Suprapubic skin (tissue), 4 donors: Measurements from ENCODE around the gene SULT2B1. TPM values are rescaled to one million over a fixed set of nuclear protein-coding genes. Genes with fewer than 3 reads are reported as not detected.
A peak's percentile ranks its signal among the peaks of the same experiment; 100 is the strongest.

ENCODE experiments used
- DNase-seq, 2 donors: peaks; one replicate each; pipeline ENCODE4 v3.0.0-alpha.2; 2019; ENCODE audit warnings: low spot score in 2 of 2
- H3K27ac ChIP-seq: fragments of 200-600 bp; sonication (generic); one replicate; pipeline ENCODE4 v1.5.1; 2019
- H3K27me3 ChIP-seq: fragments of 200-600 bp; sonication (generic); one replicate; pipeline ENCODE4 v1.5.1; 2019
- H3K36me3 ChIP-seq: fragments of 200-600 bp; sonication (generic); one replicate; pipeline ENCODE4 v1.5.1; 2019
- H3K4me1 ChIP-seq: fragments of 200-600 bp; sonication (generic); one replicate; pipeline ENCODE4 v1.5.1; 2019
- H3K4me3 ChIP-seq: fragments of 200-600 bp; sonication (generic); one replicate; pipeline ENCODE4 v1.5.1; 2019; ENCODE audit warnings: mild to moderate bottlenecking
- H3K9me3 ChIP-seq: fragments of 200-600 bp; sonication (generic); one replicate; pipeline ENCODE4 v1.5.1; 2019
- EP300 ChIP-seq: sonication (generic); formaldehyde crosslinking; IDR thresholded peaks from one replicate; pipeline ENCODE4 v1.6.1; 2017; ENCODE audit warnings: antibody characterized with exemption
- POLR2A ChIP-seq, 2 donors: fragments of 450-650 bp; IDR thresholded peaks; one replicate each; pipeline ENCODE4 v1.6.1; 2017; ENCODE audit warnings: antibody characterized with exemption in 2 of 2, mild to moderate bottlenecking in 2 of 2, moderate library complexity in 2 of 2
- POLR2AphosphoS5 ChIP-seq, 3 donors: sonication (generic); formaldehyde crosslinking; IDR thresholded peaks; one replicate each; pipeline ENCODE4 v1.6.1; 2017; ENCODE audit warnings: antibody characterized with exemption in 3 of 3
- WGBS: methylation state at CpG from one replicate; pipeline ENCODE4 v1.1.5; 2018; 5-methylcytosine and 5-hydroxymethylcytosine counted together
- total RNA-seq, 4 donors: library from RNA; depleted of rRNA; stranded (reverse); fragments of >200 nt; gene quantifications; one replicate each; pipeline ENCODE4 v1.1.0, GENCODE V29; 2016
- TF ChIP-seq, protein P1 (sequence below), 2 donors: fragments of 200-600 bp in 1 of 2; fragments of 450-650 bp in 1 of 2; sonication (generic) in 1 of 2; IDR thresholded peaks; one replicate each; pipeline ENCODE4 v1.5.1; 2016 to 2019; ENCODE audit warnings: antibody characterized with exemption in 2 of 2, mild to moderate bottlenecking in 1 of 2, moderate library complexity in 1 of 2

The SULT2B1 gene
- total RNA-seq, 4 donors from 2014 or later = 26.0 to 162 (median 122) TPM

GRCh38 chr19:48618278-48618915, 66.4 kb downstream of the SULT2B1 start:
- peaks cover 30% of the 10 kb centered on the region for H3K36me3 ChIP-seq
- H3K9me3 ChIP-seq = no peaks in the 10 kb centered on the region
- WGBS = under 1% methylated on average over 9 of the region's 18 CpGs
- H3K4me1 ChIP-seq = peaks cover 69% of the 10 kb centered on the region
- H3K4me3 ChIP-seq = peak overlapping the region; percentile 81
- H3K27ac ChIP-seq = peak overlapping the region; percentile 88
- H3K27me3 ChIP-seq = no peaks in the 10 kb centered on the region
- TF ChIP-seq POLR2A (IDR thresholded peaks at IDR 0.05) (no peak), EP300 (no peak), POLR2AphosphoS5 (IDR thresholded peaks at IDR 0.05) (no peak)
- TF ChIP-seq, protein P1, sequence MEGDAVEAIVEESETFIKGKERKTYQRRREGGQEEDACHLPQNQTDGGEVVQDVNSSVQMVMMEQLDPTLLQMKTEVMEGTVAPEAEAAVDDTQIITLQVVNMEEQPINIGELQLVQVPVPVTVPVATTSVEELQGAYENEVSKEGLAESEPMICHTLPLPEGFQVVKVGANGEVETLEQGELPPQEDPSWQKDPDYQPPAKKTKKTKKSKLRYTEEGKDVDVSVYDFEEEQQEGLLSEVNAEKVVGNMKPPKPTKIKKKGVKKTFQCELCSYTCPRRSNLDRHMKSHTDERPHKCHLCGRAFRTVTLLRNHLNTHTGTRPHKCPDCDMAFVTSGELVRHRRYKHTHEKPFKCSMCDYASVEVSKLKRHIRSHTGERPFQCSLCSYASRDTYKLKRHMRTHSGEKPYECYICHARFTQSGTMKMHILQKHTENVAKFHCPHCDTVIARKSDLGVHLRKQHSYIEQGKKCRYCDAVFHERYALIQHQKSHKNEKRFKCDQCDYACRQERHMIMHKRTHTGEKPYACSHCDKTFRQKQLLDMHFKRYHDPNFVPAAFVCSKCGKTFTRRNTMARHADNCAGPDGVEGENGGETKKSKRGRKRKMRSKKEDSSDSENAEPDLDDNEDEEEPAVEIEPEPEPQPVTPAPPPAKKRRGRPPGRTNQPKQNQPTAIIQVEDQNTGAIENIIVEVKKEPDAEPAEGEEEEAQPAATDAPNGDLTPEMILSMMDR (IDR thresholded peaks at IDR 0.05) = no peak
- DNase-seq = no peak

DNA sequence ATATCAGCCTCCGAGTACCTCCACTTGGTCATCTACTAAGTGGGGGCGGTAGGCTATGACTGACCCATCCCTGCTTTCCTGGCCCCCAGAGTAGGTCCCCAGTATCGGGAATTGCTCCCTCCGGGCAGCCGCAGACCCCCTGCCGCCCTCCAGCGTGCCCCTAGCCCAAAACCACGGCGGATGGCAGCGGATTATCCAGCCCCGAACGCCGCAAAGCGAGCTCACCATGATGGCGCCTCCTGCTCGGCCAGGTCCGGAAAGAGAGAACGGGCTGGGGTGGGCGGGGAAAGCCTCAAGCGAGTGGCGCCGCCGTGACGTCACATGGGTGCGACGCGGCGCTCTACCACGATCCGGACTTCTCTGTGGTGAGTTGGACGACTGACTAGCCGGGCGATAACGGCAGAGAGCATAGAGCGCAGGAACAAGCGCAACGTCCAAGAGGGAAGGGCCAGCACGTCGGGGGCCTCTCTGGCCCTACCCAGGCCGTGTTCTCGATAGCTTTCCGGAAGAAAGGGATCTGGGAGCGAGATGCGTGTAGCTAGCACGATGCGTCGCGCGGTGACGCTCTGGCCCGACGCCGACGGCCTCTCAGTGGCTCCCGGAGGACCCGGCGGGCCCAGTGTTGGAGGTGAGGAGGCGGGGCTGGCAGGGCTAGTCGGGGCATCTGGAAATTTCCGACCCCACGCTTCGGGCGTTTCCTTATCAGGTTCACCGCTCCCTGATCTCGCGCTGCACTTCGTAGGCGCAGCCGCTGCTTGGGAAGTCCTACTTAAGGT, 67.1 kb downstream of the SULT2B1 start, which contains the start of the genes RPL18 and SPHK2:
TSS of gene RPL18 (minus strand) at position 263 of the 776 bp plus-strand sequence. CDS start at position 228, 35 bp downstream.
TSS of gene SPHK2 (plus strand) at position 591 of the 776 bp plus-strand sequence. CDS start 1,009 bp downstream, outside the sequence.
- peaks cover 72% of the 10 kb centered on the region for H3K4me1 ChIP-seq

DNA sequence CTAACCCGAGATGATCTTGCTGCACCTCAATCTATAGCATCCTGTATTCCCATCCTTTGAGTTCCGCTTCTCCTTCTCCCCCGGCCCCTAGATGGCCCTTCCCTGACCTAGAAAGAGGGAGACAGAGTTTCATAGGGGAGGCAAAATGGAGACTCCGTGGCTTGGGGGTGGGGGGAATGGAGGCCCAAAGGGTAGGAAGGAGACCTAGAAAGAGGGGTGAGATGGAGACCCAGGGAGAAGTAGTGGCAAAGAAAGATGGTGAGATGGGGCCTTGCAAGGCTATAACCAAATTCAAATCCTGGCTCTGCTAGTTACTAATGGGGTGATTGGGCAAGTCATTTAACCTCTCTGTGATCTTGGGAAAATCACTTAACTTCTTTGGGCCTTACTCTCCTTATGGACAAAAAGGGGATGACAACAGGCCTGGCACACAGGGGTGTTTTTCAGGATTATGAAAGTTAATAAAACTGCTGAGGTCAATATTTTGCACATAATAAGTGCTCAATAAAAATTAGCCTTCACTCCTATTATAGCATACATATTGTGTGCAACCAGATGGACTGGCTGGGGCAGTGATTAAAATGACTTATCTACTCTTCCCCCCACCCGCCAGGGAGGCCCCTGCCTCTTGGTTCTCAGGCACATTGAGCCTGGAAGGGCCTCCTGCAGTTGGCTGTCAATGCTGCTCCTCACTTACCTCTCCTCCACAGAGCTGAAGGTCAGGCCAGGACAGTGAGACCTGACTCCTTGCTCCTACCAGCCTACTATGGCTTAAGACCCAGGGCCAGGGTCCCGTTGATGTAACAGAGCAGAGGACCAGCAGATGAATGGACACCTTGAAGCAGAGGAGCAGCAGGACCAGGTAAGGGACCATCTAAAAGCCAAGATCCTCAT, 68.0 kb downstream of the SULT2B1 start:
- WGBS = 33% methylated on average over 6 of the region's 6 CpGs
- peaks cover 72% of the 10 kb centered on the region for H3K4me1 ChIP-seq
- H3K4me3 ChIP-seq = peak overlapping the region; percentile 81
- H3K9me3 ChIP-seq = no peaks in the 10 kb centered on the region
- TF ChIP-seq EP300 = no peak
- TF ChIP-seq POLR2AphosphoS5 (IDR thresholded peaks at IDR 0.05) = no peak
- TF ChIP-seq POLR2A (IDR thresholded peaks at IDR 0.05) = no peak
- TF ChIP-seq, protein P1 (IDR thresholded peaks at IDR 0.05) = no peak
- H3K27ac ChIP-seq = peak overlapping the region; percentile 88
- no peaks in the 10 kb centered on the region for H3K27me3 ChIP-seq
- DNase-seq = no peak
- peaks cover 26% of the 10 kb centered on the region for H3K36me3 ChIP-seq

More for the DNA sequence above, 67.1 kb downstream of the SULT2B1 start, which contains the start of the genes RPL18 and SPHK2:
- Histone ChIP-seq H3K36me3 (peaks cover 30% of the 10 kb centered on the region), H3K9me3 (no peaks in the 10 kb centered on the region), H3K4me3 (peak within 1 kb of the TSS; percentile 81), H3K27ac (peak within 1 kb of the TSS; percentile 88), H3K27me3 (no peaks in the 10 kb centered on the region)
- DNase-seq = peak; percentile 98
- WGBS = under 1% methylated on average over 47 of the region's 69 CpGs
- TF ChIP-seq POLR2A (IDR thresholded peaks at IDR 0.05) (peak; percentile 93 to 94), POLR2AphosphoS5 (IDR thresholded peaks at IDR 0.05) (peak; percentile 73 to 98 (median 76))
- TF ChIP-seq, protein P1 (IDR thresholded peaks at IDR 0.05) = no peak

DNA sequence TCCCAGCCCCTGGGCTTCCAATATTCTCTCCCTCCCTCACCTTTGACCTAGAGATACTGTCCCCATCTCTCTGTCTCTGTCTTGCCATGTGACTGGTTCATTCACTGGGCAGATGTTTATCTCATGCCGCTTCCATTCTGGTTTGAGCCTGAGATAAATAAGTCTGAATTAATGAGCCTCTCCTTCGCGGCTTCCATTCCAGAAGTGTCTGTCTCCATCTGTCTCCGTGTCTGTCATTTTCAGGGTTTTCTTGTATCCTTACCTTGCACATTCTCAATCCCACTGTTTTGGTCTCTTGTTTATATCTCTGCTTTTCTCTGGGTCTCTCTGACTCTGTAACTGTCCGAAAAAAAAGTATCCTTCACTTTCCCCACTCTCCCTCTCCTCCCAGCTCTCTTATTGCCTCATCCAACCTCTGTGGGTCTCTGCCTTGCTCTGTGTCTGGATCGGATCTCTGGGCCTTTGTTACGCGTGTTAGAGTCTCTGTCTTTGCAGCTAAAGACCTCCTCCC, 71.6 kb downstream of the SULT2B1 start:
- WGBS = 19% methylated on average over 8 of the region's 8 CpGs
- Histone ChIP-seq H3K9me3 (no peaks in the 10 kb centered on the region), H3K4me1 (peaks cover 46% of the 10 kb centered on the region), H3K27me3 (no peaks in the 10 kb centered on the region), H3K27ac (peak overlapping the region; percentile 64), H3K36me3 (peaks cover 6% of the 10 kb centered on the region), H3K4me3 (peak overlapping the region; percentile 46)
- no peak for DNase-seq
- TF ChIP-seq, protein P1 (IDR thresholded peaks at IDR 0.05) = no peak
